A549 (cell line): ENCODE results near the gene PPARA.

Source experiments
- BCL3 ChIP-seq: fragments of >200 bp; sonication (Bioruptor Twin); formaldehyde crosslinking; IDR thresholded peaks from 3 replicates; pipeline ENCODE4 v1.6.1; 2016
- BHLHE40 ChIP-seq: IDR thresholded peaks from 2 replicates; pipeline ENCODE4 v1.6.1; 2012; ENCODE audit warnings: low read depth, low read length, inconsistent platforms
- CBX2 ChIP-seq: fragments of 200-600 bp; sonication (generic); IDR thresholded peaks from 2 replicates; pipeline ENCODE4 v1.6.1; 2016; ENCODE audit warnings: low read depth, mild to moderate bottlenecking, borderline replicate concordance
- CTCF ChIP-seq: fragments of >200 bp; sonication (Bioruptor Twin); formaldehyde crosslinking; IDR thresholded peaks from 3 replicates; pipeline ENCODE4 v1.5.1; 2016
- EP300 ChIP-seq, 2 experiments: fragments of >200 bp; sonication (Bioruptor Twin); formaldehyde crosslinking; IDR thresholded peaks; 2 replicates in 1 of 2; 3 replicates in 1 of 2; pipeline ENCODE4 v1.6.1; 2016 to 2017
- HMGXB4 ChIP-seq: fragments of 250-450 bp; sonication (Bioruptor Pico); IDR thresholded peaks from 2 replicates; pipeline ENCODE4 v1.5.0; 2021; ENCODE audit warnings: mild to moderate bottlenecking, moderate library complexity, borderline replicate concordance
- JUNB ChIP-seq: fragments of >200 bp; sonication (Bioruptor Twin); formaldehyde crosslinking; IDR thresholded peaks from 2 replicates; pipeline ENCODE4 v1.6.1; 2016
- MAFK ChIP-seq: fragments of 450-650 bp; IDR thresholded peaks from 2 replicates; pipeline ENCODE4 v1.6.1; 2014; ENCODE audit not compliant: partially characterized antibody
- PBX3 ChIP-seq: IDR thresholded peaks from 2 replicates; pipeline ENCODE4 v1.6.1; 2012
- POLR2A ChIP-seq: IDR thresholded peaks from 2 replicates; pipeline ENCODE4 v1.6.1; 2012; ENCODE audit warnings: mild to moderate bottlenecking, low read length
- RFX5 ChIP-seq: fragments of 450-650 bp; IDR thresholded peaks from 2 replicates; pipeline ENCODE4 v1.7.1; 2014; ENCODE audit warnings: antibody characterized with exemption, mild to moderate bottlenecking, moderate library complexity
- SMC3 ChIP-seq: fragments of >200 bp; sonication (Bioruptor Twin); formaldehyde crosslinking; IDR thresholded peaks from 3 replicates; pipeline ENCODE4 v1.6.1; 2018; ENCODE audit warnings: inconsistent platforms
- SREBF2 ChIP-seq: fragments of 450-650 bp; IDR thresholded peaks from 2 replicates; pipeline ENCODE4 v1.6.1; 2014; ENCODE audit warnings: mild to moderate bottlenecking, moderate library complexity
- USF2 ChIP-seq: fragments of 450-650 bp; IDR thresholded peaks from 2 replicates; pipeline ENCODE4 v1.6.1; 2014; ENCODE audit warnings: antibody characterized with exemption

GRCh38 chr22:46240073-46240472, 89.7 kb downstream of the PPARA start:
- TF ChIP-seq POLR2A = no peak
- no peak for TF ChIP-seq CTCF
- no peak for TF ChIP-seq RFX5
- TF ChIP-seq HMGXB4 = no peak
- TF ChIP-seq CBX2 = no peak
- no peak for TF ChIP-seq USF2
- TF ChIP-seq BCL3 = no peak
- no peak for TF ChIP-seq JUNB
- no peak for TF ChIP-seq SMC3
- no peak for TF ChIP-seq EP300 (IDR thresholded peaks at IDR 0.05)
- no peak for TF ChIP-seq BHLHE40
- no peak for TF ChIP-seq PBX3
- no peak for TF ChIP-seq SREBF2
- no peak for TF ChIP-seq MAFK
